NCI-H524 (cell line): ENCODE results near the gene TNIK.

Experiments used
- DNase-seq, 2 experiments: peaks; one replicate each; lab custom pipeline; 2025; lab: John Stamatoyannopoulos, UW

TNIK gene

GRCh38 chr3:171164067-171164465, 296.1 kb downstream of the TNIK start:
- no peak for DNase-seq

GRCh38 chr3:171163101-171164066, 296.8 kb downstream of the TNIK start:
- DNase-seq: peak in 1 of 2 experiments; percentile 25

- DNase-seq: no peak
Measured at GRCh38 chr3:171160325-171160724, 299.9 kb downstream of the TNIK start.

GRCh38 chr3:171159822-171160157, 300.4 kb downstream of the TNIK start:
- no peak for DNase-seq

- DNase-seq: no peak
Measured at GRCh38 chr3:171159024-171159821, 301.0 kb downstream of the TNIK start.

GRCh38 chr3:171157980-171158379, 302.2 kb downstream of the TNIK start:
- DNase-seq: no peak

- peak; percentile 21 to 34 for DNase-seq
Measured at GRCh38 chr3:171157286-171157685, 302.9 kb downstream of the TNIK start.

- DNase-seq: peak in 1 of 2 experiments; percentile 37
Measured at GRCh38 chr3:171156401-171157010, 303.7 kb downstream of the TNIK start.

- no peak for DNase-seq
Measured at GRCh38 chr3:171155122-171155700, 305.0 kb downstream of the TNIK start.

- no peak for DNase-seq
Measured at GRCh38 chr3:171150945-171151344, 309.3 kb downstream of the TNIK start.

GRCh38 chr3:171149526-171150116, 310.6 kb downstream of the TNIK start:
- DNase-seq: no peak

- no peak for DNase-seq
Measured at GRCh38 chr3:171145798-171146197, 314.4 kb downstream of the TNIK start.

GRCh38 chr3:171142985-171143384, 317.2 kb downstream of the TNIK start:
- DNase-seq: peak in 1 of 2 experiments; percentile 12

GRCh38 chr3:171140246-171140645, 320.0 kb downstream of the TNIK start:
- DNase-seq: no peak

- no peak for DNase-seq
Measured at GRCh38 chr3:171138027-171138426, 322.2 kb downstream of the TNIK start.

GRCh38 chr3:171135549-171135948, 324.7 kb downstream of the TNIK start:
- no peak for DNase-seq

- DNase-seq: no peak
Measured at GRCh38 chr3:171133796-171134569, 326.2 kb downstream of the TNIK start.

- no peak for DNase-seq
Measured at GRCh38 chr3:171133337-171133736, 326.9 kb downstream of the TNIK start.

GRCh38 chr3:171132873-171133272, 327.3 kb downstream of the TNIK start:
- DNase-seq: no peak

- no peak for DNase-seq
Measured at GRCh38 chr3:171129827-171130226, 330.4 kb downstream of the TNIK start.

- DNase-seq: no peak
Measured at GRCh38 chr3:171127611-171128010, 332.6 kb downstream of the TNIK start.
